Activated CD8-positive, alpha-beta memory T cell treated with anti-CD3 and anti-CD28 coated beads, Interleukin-2, amount 50 U/mL, for 48 hours (primary cell): ENCODE data around the gene OR5A2.
"Not testable (repeated sequence)": the region's sequence is repeated elsewhere in the genome, so short reads cannot be mapped to it uniquely, and the experiment has no call there.

ENCODE experiments used
- DNase-seq: peaks from one replicate; pipeline ENCODE4 v3.0.0-alpha.2; 2020

Gene OR5A2

DNA sequence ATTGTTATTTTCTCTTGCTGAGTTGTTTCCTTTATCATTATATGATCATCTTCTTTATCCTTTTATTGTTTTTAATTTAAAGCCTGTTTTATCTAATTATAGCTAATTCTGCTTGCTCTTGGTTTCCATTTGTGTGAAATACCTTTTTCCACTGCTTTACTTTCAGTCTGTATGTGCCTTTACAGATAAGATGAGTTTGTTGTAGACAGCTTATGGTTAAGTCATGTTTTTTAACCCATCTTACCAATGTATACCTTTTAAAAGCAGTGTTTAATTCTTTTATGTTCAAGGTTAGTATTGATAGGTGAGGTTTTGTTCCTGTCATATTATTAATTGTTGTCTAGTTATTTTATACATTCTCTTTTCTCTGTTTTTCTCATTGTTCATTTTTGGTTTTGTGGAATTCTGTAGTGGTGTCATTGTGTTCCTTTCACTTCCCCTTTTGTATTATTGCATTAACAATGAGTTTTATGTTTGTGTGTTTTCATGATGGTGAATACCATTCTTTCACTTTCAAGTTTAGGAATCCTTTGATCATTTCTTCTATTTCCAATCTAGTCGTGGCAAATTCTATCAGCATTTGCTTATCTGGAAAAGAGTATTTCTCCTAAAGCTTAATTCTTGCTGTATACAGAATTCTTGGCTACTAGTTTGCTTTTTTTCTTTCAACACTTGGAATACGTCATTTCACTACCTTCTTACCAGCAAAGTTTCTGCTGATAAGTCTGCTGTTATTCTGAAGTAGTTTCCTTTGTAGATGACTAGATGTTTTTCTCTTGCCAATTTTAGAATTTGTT is 45.8 kb downstream of the OR5A2 start:
- DNase-seq = no peak

DNA sequence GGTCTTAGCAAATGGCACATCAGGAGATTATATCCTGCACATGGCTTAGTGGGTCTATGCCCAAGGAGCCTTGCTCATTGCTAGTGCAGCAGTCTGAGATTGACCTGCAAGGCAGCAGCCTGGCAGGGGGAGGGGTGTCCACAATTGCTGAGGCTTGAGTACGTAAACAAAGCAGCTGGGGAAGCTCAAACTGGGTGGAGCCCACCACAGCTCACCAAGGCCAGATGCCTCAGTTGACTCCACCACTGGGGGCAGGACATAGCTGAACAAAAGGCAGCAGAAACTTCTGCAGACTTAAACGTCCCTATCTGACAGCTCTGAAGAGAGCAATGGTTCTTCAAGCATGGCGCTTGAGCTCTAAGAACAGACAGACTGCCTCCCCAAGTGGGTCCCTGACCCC is 53.9 kb downstream of the OR5A2 start:
- DNase-seq = not testable (repeated sequence)

GRCh38 chr11:59368238-59369022 is 57.8 kb downstream of the OR5A2 start:
- DNase-seq = no peak
